SW480 (cell line): ENCODE measurements around the gene SNU13.
"Not testable (repeated sequence)": the region's sequence is repeated elsewhere in the genome, so short reads cannot be mapped to it uniquely, and the experiment has no call there.

Source experiments
- DNase-seq: peaks from one replicate; pipeline ENCODE4 v3.0.0-alpha.2; 2016; ENCODE audit warnings: low spot score

The SNU13 gene

GRCh38 chr22:41638748-41639147 lies 49.9 kb downstream of the SNU13 start:
- DNase-seq: no peak

DNA sequence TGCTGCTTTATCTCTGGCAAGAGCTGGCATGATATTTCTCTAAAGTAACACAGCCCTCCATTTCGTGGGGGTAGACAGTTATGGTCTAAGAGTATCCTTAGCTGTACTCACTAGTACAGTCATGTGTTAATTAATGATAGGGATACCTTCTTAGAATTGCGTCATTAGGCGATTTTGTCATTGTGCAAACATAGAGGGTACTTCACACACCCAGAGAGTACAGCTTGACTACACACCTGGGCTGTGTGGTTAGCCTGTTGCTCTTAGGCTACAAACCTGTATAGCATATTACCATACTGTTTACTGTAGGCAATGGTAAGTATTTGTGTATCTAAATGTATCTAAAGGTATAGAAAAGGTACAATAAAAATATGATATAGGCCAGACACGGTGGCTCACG lies 50.5 kb downstream of the SNU13 start:
- DNase-seq: no peak

- not testable (repeated sequence) for DNase-seq
Observed at GRCh38 chr22:41637623-41638022, 51.0 kb downstream of the SNU13 start.

DNA sequence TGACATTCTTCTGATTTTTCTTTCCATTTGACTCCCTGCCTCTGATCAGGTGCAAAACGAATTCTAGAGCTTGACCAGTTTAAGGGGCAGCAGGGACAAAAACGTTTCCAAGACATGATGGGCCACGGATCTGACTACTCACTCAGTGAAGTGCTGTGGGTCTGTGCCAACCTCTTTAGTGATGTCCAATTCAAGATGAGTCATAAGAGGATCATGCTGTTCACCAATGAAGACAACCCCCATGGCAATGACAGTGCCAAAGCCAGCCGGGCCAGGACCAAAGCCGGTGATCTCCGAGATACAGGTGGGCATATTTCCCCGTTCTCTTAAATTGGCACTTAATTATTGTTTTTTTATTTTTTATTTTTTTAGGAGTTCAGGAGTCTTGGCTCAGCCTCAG lies 52.2 kb downstream of the SNU13 start:
- DNase-seq: no peak

DNA sequence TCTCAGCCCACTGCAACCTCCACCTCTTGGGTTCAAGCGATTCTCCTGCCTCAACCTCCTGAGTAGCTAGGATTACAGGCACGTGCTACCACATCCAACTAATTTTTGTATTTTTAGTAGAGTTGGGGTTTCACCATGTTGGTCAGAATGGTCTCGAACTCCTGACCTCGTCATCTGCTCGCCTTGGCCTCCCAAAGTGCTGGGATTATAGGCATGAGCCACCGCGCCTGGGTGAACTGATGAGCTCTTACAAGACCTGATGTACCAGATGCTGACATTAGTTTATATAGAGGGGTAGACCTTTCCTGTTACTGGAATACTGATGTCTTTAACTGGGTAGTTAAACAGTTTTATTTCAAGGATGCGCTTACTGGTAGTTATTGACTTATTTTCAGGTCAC lies 54.1 kb downstream of the SNU13 start:
- not testable (repeated sequence) for DNase-seq

GRCh38 chr22:41631615-41632014 lies 57.1 kb downstream of the SNU13 start:
- not testable (repeated sequence) for DNase-seq

GRCh38 chr22:41631115-41631514 lies 57.6 kb downstream of the SNU13 start:
- DNase-seq: not testable (repeated sequence)

DNA sequence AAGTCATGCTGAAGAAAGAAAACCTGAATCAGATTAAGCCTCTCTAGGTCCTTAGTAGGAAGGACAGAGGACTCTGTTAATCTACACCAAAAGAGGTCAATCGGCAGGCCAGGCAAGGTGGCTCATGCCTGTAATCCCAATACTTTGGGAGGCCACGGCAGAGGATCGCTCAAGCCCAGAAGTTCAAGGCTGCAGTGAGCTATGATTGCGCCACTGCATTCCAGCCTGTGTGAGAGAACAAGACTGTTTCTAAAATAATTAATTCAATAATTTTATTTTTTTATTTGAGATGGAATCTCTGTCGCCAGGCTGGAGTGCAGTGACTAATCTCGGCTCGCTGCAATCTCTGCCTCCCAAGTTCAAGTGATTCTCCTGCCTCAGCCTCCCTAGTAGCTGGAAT lies 63.1 kb downstream of the SNU13 start:
- DNase-seq: no peak
